GM12874 (cell line): ENCODE results near the gene PEX5L.

Experiments
- TF ChIP-seq, protein P1 (sequence below): IDR thresholded peaks from 2 replicates; pipeline ENCODE4 v1.5.1; 2011; ENCODE audit warnings: low read depth, mild to moderate bottlenecking, control low read depth, low read length, moderate library complexity; ENCODE audit not compliant: insufficient read depth

PEX5L gene

DNA sequence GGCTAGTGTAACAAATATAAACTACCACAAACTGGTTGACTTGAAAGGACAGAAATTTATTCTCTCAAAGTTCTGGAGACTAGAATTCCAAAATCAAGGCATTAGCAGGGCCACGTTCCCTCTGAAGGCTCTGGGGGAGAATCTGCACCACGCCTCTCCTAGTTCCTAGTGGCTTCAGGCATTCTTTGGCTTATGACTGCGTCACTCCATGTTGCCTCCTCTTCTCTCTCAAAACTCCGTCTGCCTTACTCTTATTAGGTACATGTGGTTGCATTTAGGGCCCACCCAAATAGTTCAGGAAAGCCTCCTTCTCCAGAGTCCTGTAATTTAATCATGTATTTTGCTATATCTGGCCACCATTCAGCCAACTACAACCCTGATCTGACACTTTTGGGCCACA is 174.8 kb downstream of the PEX5L start:
- TF ChIP-seq, protein P1, sequence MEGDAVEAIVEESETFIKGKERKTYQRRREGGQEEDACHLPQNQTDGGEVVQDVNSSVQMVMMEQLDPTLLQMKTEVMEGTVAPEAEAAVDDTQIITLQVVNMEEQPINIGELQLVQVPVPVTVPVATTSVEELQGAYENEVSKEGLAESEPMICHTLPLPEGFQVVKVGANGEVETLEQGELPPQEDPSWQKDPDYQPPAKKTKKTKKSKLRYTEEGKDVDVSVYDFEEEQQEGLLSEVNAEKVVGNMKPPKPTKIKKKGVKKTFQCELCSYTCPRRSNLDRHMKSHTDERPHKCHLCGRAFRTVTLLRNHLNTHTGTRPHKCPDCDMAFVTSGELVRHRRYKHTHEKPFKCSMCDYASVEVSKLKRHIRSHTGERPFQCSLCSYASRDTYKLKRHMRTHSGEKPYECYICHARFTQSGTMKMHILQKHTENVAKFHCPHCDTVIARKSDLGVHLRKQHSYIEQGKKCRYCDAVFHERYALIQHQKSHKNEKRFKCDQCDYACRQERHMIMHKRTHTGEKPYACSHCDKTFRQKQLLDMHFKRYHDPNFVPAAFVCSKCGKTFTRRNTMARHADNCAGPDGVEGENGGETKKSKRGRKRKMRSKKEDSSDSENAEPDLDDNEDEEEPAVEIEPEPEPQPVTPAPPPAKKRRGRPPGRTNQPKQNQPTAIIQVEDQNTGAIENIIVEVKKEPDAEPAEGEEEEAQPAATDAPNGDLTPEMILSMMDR, result no peak

DNA sequence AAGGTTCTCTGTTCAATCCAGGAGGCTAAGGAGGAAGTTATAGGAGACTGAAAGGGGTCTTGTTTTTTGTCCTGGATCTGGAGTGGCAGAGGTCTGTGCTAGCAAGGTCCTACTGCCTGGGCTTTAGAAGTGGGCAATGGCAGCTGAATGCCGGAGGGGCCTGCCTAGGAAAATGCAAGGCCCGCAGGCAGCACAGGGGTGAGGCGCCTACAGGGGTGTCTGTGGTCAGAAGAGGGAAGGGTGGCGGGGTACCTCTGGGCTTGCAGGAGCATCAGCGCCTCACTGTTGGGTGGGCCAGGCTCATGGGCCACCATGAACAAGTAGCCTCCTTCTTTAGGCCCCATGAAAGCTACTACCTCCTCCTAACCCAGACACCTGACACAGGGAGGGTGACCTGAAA is 175.4 kb downstream of the PEX5L start:
- TF ChIP-seq, protein P1, result no peak

DNA sequence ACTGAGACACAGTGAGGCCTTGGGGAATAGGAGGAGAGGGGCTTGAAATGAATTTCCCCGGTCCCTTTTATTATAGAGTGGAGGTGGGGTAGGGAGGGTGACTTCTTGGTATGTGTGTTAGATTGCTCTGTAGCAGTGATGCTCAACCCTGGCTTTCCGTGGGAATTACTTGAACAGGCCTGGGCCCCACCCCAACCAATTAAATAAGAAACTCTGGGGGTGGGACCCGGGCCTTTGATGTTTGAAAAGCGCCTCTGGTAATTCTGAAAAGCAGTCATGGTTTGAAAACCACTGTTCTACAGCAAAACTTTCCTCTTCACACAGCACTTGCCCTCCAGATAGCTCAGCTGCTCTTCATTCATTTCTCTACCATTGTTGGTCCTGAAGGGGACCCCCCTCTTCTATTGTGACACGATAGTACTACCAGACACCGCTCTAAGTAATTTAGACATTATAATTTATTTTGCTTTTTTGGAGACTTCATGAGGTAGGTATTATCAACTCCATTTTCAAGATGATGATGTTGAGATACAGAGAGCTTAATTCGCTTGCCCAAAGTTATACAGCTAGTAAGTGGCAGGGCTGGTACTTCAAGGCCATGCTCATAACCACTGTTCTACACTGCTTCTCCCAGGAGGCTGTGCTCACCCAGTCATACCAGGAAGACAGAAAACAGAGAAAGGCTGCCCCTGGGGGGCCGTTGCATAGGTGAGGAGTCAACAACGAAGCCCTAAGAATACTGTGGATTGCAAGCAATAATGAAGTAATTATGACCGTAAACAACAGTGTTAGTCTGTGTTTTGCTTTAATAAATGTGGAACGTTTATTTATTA is 176.2 kb downstream of the PEX5L start:
- TF ChIP-seq, protein P1, result no peak

DNA sequence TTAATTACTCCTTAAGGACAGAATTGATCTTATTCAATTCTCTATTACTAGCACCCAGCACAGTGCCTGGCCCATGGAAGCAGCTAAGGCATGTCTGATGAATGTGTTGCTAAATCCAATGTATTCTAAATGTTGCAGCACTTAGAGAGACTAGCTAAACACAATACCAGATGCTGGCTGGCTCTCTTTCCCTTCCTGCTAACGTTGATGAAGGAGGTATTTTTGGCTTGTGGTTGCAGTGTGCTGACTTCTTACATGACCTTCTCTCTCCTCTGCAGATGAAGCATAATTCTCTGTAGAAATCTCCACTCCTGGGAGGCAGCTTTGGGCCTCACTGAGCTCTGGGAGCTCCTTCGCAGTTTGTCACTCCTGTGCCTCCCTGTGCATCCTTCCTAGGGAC is 183.6 kb downstream of the PEX5L start:
- TF ChIP-seq, protein P1, result no peak

DNA sequence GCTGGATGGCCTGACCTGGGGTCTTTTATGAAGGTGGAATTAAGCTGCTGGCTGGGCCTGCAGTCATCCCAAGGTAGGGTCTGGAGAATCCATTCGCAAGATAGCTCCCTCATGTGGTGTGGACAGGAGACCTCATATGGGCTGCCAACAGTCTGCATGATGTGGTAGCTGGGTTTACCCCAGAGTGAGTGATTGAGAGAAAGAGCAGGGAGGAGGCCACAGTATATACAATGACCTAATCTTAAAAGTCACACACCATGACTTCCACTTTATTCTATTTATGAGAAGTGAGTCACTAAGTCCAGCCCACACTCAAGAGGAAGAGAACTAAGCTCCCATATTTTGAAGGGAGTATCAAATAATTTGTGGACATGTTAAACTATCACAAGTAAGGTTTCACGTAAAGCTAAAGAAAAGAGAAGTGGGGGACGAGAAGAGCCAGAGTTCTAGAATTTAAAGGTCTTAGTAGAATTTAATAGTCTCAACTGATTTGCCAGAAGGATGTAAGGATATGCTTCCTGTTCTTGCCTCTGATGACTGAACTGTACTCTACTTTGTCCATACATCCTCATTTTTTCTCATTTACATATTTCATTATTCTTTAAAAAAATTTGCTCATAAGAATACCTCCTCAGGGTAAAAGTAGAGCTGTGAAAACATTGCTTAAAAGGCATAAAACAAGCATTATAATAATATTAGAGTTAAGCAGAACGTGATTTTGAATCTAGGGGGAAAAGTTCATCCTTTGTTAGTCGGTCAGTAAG is 184.4 kb downstream of the PEX5L start:
- TF ChIP-seq, protein P1, result peak; percentile 25; the same call in 1 of the 2 replicates

DNA sequence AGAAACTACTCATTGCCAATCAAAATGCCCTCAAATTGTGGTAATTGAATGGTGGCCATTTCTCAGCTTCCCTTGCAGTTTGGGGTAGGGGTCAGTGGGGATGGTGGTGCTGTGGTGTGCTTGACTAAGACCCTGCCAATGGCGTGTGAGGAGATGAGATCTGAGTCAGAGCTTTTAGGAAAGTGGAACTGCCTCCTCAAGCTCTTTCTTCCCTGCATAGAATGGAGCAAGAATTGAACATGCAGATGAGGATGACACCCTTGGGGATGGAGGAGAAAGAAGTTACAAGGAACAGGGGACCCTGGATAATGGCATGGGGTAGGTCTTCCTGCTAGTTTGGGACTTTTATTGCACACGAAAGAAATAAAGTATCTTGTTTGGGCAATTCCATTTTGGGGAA is 188.0 kb downstream of the PEX5L start:
- TF ChIP-seq, protein P1, result no peak

DNA sequence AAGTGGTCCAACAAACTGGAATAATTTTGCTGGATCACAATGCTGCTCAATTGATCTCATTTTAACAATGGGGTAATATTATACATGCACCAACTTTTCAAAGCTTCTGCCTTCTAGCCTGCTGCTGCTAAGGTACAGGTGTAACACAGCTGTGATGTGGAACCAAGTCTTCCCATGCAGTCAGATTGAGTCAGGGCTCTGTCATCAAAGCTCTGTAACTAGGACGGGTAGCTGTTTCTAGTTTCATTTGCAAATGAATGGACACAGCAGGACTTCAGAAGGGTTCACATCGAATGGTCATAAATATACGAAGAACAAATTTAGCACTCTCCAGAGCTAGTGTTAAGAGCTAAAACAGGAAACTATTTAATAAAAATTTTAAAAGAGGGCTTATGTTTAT is 194.7 kb downstream of the PEX5L start:
- TF ChIP-seq, protein P1, result no peak
